HG03097 (cell line): Measurements from ENCODE around the gene RTP2.
"Not testable (repeated sequence)": the region's sequence is repeated elsewhere in the genome, so short reads cannot be mapped to it uniquely, and the experiment has no call there.

Experiments used
- ATAC-seq: cut with Tn5 transposase; IDR thresholded peaks from one replicate; pipeline ENCODE4 v1.9.1; 2021; ENCODE audit not compliant: unreplicated experiment, low FRiP score

RTP2 gene

DNA sequence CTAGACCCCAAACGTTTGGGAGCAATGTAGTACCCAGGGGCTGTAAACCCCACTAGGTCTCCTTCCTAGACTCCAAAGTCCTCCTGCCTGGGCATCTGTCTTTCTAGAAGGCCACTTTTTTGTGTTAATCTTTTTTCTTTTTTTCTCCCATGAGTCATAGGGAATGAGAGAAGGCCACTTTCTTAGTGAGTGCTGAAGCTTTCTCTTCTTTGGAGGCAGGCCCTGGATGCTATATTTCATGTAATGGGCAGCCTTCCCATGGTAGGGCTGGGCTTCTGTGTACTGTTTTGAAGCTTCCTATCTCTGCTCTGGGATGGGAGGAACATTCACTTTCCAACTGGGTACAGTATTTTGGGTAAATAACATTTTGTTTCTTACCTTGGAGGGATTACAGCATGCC is 15.2 kb upstream of the RTP2 start:
- ATAC-seq = no peak

DNA sequence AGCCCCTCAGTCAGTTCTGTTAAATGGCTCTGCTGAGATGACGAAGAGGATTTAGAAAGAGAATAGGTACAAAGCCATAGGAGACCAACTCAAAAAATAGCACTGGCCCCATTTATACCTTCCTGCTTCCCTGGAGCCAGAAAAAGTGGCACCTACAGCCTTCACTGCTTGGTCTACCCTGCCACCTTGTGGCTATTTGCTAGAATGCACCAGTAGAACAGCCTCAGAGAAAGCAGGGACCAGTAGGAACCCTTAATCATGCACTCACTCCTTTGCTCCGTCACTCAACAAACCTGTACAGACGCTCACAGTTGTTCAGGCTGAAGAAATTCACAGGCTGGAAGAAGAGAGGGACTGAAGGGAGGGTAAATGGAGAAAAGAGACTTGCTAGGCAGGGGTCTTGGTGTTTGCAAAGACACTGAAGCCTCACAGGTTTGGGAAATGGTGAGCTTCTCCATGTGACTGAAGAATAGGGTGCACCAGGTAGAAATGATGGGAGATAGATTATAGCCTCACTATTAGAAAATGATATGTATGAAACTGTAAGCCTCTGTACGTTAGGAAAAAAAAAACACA is 12.1 kb upstream of the RTP2 start:
- no peak for ATAC-seq

- no peak for ATAC-seq
Observed at GRCh38 chr3:187713504-187713903, 11.1 kb upstream of the RTP2 start.

DNA sequence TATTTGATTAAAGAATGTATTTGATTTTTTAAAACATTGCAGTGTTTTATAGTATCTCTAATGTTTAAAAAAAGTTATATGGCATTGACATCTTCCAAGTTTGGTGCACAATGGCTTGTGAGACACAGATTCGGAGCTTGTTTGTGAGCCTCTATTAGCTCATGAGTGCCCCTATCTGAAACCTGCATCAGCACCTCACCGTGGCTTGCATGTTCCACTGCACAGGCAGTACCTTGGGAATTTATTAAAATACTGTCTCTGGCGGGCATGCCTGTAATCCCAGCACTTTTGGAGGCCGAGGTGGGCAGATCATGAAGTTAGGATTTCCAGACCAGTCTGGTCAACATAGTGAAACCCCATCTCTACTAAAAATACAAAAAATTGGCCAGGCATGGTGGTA is 6.8 kb upstream of the RTP2 start:
- ATAC-seq = no peak

- no peak for ATAC-seq
Observed at GRCh38 chr3:187708696-187709095, 6.3 kb upstream of the RTP2 start.

DNA sequence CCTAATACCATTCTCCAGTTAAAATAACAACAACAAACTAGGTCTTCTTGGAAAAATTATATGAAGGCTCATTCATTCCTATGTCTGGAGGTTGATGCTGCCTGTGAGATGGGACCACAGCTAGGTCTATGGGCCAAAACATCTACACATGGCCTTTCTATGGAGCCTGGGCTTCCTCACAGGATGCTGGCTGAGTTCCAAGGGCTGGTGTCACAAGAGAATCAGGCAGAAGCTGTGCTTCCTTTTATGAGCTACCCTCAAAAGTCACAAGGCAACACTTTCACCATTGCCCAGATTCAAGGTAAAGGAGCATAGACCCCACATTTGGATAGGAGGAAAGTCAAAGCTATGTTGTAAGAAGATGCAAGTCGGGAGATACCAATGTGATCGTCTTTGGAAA is 4.6 kb upstream of the RTP2 start:
- no peak for ATAC-seq

DNA sequence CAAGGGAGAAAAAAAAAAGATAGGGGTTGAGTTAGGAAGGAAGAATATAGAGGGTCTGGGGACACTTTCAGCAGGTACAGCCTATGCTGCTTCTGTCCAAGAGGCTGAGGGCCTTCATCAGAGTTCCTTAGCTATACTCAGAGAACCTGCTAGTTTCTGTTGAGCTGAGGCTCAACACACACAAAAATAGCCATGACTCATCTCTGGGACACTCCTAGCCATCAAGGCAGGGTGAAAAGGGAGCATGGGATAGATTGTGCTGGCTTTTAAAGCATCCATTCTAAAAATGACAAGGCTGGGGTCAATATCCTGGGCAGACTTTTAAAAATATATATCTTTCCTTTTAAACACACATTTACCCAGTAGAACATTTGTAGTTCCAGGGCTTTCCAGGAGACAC is 2.8 kb upstream of the RTP2 start:
- no peak for ATAC-seq

DNA sequence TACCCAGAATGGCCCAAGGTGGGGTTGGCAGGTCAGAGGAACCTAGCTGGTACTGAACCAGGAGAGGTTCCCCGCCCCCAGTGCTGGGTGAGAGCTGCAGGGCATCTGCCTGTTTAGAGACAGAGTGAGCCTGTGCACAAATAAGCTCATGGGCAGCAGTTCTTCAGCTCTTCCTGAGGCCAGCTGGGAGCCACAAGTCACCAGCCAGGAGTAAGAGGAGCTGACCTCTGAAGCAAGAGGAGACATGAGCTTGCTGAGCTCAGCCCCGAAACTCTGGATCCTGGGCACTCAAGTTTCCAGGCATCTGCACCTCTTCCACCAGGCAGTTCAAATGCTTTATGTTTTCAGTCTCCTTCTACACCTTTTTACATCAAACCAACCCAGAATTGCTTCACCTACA is 2.1 kb downstream of the RTP2 start:
- no peak for ATAC-seq

GRCh38 chr3:187698499-187699399 is 3.6 kb downstream of the RTP2 start:
- ATAC-seq = no peak

DNA sequence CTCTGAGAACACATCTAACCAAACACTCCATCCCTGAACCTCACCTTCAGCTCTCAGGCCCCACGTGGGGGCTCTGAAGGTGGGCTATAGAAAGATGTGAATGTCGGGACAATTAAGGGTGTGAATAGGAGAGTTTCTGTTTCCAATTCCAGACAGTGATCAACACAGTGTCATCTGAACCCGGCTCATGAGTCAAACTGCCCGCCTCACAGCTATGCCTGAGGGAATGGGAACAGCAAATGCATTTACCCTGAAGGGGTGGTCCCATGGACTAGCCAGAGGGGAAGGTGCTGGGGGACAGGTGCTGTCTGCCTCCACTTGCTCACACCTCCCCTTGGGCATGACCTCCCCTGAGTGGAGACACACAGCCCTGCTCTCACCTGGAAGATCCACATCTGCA is 6.3 kb downstream of the RTP2 start:
- ATAC-seq = no peak

GRCh38 chr3:187695449-187695848 is 6.9 kb downstream of the RTP2 start:
- no peak for ATAC-seq

GRCh38 chr3:187694801-187695200 is 7.6 kb downstream of the RTP2 start:
- ATAC-seq = no peak

DNA sequence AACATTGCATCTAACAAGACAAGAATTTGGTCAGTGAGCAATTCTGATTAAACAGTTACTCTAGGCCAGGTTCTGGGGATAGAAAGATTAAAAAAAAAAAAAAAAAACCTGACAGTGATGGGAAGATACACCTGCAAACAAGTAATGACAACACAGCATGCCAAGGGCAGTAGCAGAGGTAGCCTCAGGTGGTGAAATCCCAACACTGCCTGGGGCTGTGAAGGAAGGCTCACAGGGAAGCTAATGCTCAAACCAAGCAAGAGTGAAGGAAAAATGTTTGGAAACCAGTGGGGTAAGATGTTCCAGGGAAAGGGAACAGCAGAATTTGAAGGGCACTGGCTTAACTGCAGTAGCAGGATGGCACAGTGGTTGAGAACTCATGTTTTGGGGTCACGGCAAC is 8.9 kb downstream of the RTP2 start:
- ATAC-seq = no peak

DNA sequence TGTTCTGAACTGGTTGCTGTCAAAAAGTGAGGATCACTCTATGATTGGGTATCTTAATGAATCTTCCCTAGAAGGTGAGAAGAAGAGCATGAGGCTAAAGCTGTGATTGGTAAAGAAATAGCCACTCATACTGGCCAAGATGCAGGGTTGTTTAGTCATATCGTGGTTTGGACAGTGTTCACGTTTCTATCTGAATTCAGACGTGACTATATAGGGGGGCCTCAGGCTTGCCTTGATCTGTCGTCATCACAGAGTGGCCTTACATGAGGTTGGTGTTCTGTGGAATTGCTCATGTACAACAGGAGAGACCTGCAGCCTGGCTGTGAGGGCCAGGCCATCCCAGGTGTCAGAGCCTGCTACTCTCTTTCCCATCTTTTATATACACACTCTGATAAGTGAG is 12.4 kb downstream of the RTP2 start:
- ATAC-seq = no peak

DNA sequence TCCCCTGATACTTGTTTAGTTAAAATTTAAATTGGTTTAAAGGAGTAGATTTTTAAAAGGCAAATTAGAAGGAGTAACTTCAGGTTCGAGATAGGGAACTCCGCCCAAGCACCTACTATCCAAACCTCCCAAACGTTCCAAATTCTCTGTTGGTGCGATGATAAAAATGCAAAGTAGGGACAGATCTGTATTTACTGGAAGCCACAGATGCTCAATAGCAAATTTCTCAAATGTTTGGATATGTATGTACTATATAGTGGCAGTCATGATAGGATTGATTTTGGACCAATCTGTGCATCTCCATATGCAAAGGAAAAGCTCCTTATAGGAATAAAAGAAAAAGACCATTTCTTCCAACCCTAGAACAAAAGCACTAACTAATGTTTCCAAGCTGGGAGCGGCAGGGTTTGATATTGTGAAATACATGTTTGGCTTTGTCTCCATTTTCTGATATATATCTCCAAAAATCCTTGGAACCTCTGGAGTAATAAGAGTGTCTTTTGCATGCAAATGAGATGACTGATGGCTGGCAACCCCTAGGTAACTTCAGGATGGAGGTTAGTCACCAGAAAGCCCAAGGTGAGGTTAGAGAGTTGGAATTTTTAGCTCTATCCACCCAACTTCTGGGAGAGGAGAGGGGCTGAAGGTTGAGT is 15.6 kb downstream of the RTP2 start:
- no peak for ATAC-seq

GRCh38 chr3:187685948-187686347 is 16.4 kb downstream of the RTP2 start:
- no peak for ATAC-seq

DNA sequence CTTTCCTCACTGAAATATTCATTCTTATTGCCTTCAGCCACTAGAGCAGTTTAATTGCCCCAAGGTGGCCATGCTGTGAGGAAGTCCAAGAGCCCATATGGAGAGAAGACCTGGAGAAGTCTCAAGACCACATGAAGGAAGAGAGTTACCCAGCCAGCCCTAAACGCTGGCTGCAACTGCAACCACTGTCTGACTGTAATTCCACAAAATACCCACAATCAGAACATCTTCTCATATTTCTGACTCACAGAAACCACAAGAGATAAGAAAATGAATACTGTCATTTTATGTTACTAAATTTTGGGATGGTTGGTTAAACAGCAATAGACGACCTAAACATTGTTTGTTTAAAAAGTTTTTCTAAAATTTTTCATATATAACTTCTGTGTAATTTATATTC is 17.5 kb downstream of the RTP2 start:
- ATAC-seq = no peak

GRCh38 chr3:187684444-187684843 is 17.9 kb downstream of the RTP2 start:
- no peak for ATAC-seq

GRCh38 chr3:187681756-187682155 is 20.6 kb downstream of the RTP2 start:
- not testable (repeated sequence) for ATAC-seq

GRCh38 chr3:187679638-187680396 is 22.5 kb downstream of the RTP2 start:
- ATAC-seq = no peak

DNA sequence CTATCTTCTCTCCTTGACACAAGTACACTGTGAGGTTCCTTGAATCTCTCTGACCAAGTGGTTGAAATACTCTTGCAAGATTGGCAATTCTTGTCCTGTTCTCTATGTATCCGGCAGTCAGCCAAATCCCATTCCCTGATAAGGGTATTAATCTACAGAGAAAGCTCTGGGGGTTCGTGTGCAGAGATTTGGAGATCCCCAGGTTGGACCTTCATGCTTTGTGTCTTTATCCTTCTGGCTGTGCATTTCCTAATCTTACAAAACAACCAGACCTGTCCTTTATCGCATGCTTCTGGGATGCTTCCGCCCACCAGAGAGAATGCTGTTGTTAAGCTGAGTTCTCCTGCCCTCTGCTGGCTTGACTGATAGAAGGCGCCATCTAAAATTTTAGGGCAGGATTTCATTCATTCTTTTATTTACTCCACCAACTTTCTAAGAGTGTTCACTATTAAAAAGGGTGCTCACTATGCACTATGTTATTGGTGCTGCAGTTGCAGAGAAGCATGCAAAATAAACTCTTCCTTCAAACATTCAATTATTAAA is 23.6 kb downstream of the RTP2 start:
- no peak for ATAC-seq
